HepG2 (cell line): ENCODE data around the gene TBC1D10B. TPM values are rescaled to one million over a fixed set of nuclear protein-coding genes. Genes with fewer than 3 reads are reported as not detected.
"Not testable (repeated sequence)": the region's sequence is repeated elsewhere in the genome, so short reads cannot be mapped to it uniquely, and the experiment has no call there.

Experiments used
- ARID4A ChIP-seq: sonication (generic); formaldehyde crosslinking; IDR thresholded peaks from 2 replicates; pipeline ENCODE4 v1.5.0; 2020; ENCODE audit warnings: mild to moderate bottlenecking, missing genetic modification reagents, borderline replicate concordance
- HDAC1 ChIP-seq: sonication (generic); formaldehyde crosslinking; IDR thresholded peaks from 2 replicates; pipeline ENCODE4 v1.5.1; 2020; ENCODE audit warnings: mild to moderate bottlenecking, missing genetic modification reagents
- MAZ ChIP-seq, 2 experiments: sonication (generic) in 1 of 2; formaldehyde crosslinking in 1 of 2; IDR thresholded peaks; 2 replicates each; pipeline versions ENCODE4 v1.5.0 to v1.6.1; 2012 to 2020; ENCODE audit warnings: low read depth in 2 of 2, mild to moderate bottlenecking in 2 of 2, borderline replicate concordance in 1 of 2, improper control_type of control experiment in 1 of 2, low read length in 1 of 2, missing genetic modification reagents in 1 of 2, moderate library complexity in 1 of 2
- NFAT5 ChIP-seq: sonication (generic); formaldehyde crosslinking; IDR thresholded peaks from 2 replicates; pipeline ENCODE4 v1.4.0; 2020; ENCODE audit warnings: missing genetic modification reagents
- POLR2AphosphoS5 ChIP-seq: IDR thresholded peaks from 2 replicates; pipeline ENCODE4 v1.6.1; 2012; ENCODE audit warnings: low read depth, low read length
- RARA ChIP-seq: IDR thresholded peaks from 2 replicates; pipeline ENCODE4 v1.6.1; 2016; ENCODE audit warnings: missing genetic modification reagents, missing compliant biosample characterization
- SALL1 ChIP-seq: sonication (generic); formaldehyde crosslinking; IDR thresholded peaks from 2 replicates; pipeline ENCODE4 v1.8.0; 2022; ENCODE audit warnings: mild to moderate bottlenecking, missing genetic modification reagents
- TBX3 ChIP-seq: fragments of 450-650 bp; IDR thresholded peaks from 2 replicates; pipeline ENCODE4 v1.6.1; 2017; ENCODE audit warnings: antibody characterized with exemption, mild to moderate bottlenecking, inconsistent platforms, borderline replicate concordance
- ZGPAT ChIP-seq: IDR thresholded peaks from 2 replicates; pipeline ENCODE4 v1.6.1; 2016; ENCODE audit warnings: mild to moderate bottlenecking
- ZNF101 ChIP-seq: sonication (generic); formaldehyde crosslinking; IDR thresholded peaks from 2 replicates; pipeline ENCODE4 v1.4.0; 2020; ENCODE audit warnings: mild to moderate bottlenecking, low read depth, missing genetic modification reagents, borderline replicate concordance
- ZNF235 ChIP-seq: sonication (generic); formaldehyde crosslinking; IDR thresholded peaks from 2 replicates; pipeline ENCODE4 v1.8.1; 2023; ENCODE audit warnings: mild to moderate bottlenecking, missing genetic modification reagents, borderline replicate concordance
- polyA plus RNA-seq, 8 experiments: library from polyadenylated mRNA; depleted of rRNA in 3 of 8; stranded (reverse) in 7 of 8; unstranded in 1 of 8; fragments of >200 nt; fragmentation: Illumina TruSeq in 4 of 8; extraction: Trizol in 4 of 8; gene quantifications; 2 replicates each; pipeline versions ENCODE4 v1.2.1 to v1.2.3, GENCODE V29; 2011 to 2016; ENCODE audit warnings: low read depth in 4 of 8, missing spikeins in 1 of 8, mixed read lengths in 1 of 8; ENCODE audit not compliant: insufficient read depth in 1 of 8
- total RNA-seq, 5 experiments: library from RNA; depleted of rRNA; stranded (reverse); fragments of >200 nt; fragmentation: Illumina TruSeq; extraction: Trizol; gene quantifications; 2 replicates each; pipeline ENCODE4 v1.2.3, GENCODE V29; 2016; ENCODE audit warnings: low read depth in 1 of 5
- TF ChIP-seq, protein P1 (sequence below): sonication (generic); formaldehyde crosslinking; IDR thresholded peaks from 2 replicates; pipeline ENCODE4 v1.8.0; 2022; ENCODE audit warnings: missing genetic modification reagents, mild to moderate bottlenecking, inconsistent platforms, borderline replicate concordance
- TF ChIP-seq, protein P2 (sequence below): IDR thresholded peaks from 2 replicates; pipeline ENCODE4 v1.6.1; 2016; ENCODE audit warnings: low read depth, borderline replicate concordance

Gene TBC1D10B
- total and polyA plus RNA-seq, 2 of the 13 experiments (the other 11 are each of a cell fraction or from before 2014, with no cell fraction given): 15.7 to 24.8 TPM

GRCh38 chr16:30335028-30335597 lies 35.2 kb downstream of the TBC1D10B start (continued):
- TF ChIP-seq, protein P1, sequence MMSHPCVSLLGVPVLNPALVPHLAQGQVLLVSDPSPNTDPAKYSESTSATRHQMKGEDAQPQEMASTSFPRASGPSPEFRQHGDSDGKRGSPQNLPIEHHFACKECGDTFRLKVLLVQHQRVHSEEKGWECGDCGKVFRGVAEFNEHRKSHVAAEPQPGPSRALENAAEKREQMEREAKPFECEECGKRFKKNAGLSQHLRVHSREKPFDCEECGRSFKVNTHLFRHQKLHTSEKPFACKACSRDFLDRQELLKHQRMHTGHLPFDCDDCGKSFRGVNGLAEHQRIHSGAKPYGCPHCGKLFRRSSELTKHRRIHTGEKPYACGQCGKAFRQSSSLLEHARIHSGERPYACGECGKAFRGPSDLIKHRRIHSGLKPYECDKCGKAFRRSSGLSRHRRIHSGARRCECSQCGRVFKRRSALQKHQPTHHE: 0 out of 2 replicates have a peak, but pooled peaks have one; percentile 64
- peak; percentile 53; the same call in 1 of the 2 replicates for TF ChIP-seq TBX3
- peak; percentile 21; the same call in 1 of the 2 replicates for TF ChIP-seq HDAC1 (CRISPR knock-in tag)
- TF ChIP-seq MAZ (IDR thresholded peaks at IDR 0.05; ENCODE audit: borderline replicate concordance, low read depth, low read length): not testable (repeated sequence)
- TF ChIP-seq MAZ (CRISPR knock-in tag; IDR thresholded peaks at IDR 0.05; ENCODE audit: low read depth): peak; percentile 28; the same call in 1 of the 2 replicates
- TF ChIP-seq NFAT5 (CRISPR knock-in tag): peak; percentile 58; the same call in 1 of the 2 replicates
- 0 out of 2 replicates have a peak, but pooled peaks have one; percentile 53 for TF ChIP-seq ZNF101 (CRISPR knock-in tag)
- 0 out of 2 replicates have a peak, but pooled peaks have one; percentile 68 for TF ChIP-seq ZNF235 (CRISPR knock-in tag)
- TF ChIP-seq POLR2AphosphoS5: peak; percentile 69; the same call in 1 of the 2 replicates
- TF ChIP-seq, protein P2, sequence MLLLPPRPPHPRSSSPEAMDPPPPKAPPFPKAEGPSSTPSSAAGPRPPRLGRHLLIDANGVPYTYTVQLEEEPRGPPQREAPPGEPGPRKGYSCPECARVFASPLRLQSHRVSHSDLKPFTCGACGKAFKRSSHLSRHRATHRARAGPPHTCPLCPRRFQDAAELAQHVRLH (CRISPR knock-in tag): 0 out of 2 replicates have a peak, but pooled peaks have one; percentile 36
- TF ChIP-seq RARA (CRISPR knock-in tag): peak; percentile 37
- peak; percentile 47; the same call in 1 of the 2 replicates for TF ChIP-seq ZGPAT (CRISPR knock-in tag)
- 0 out of 2 replicates have a peak, but pooled peaks have one; percentile 6 for TF ChIP-seq SALL1 (CRISPR knock-in tag)
- TF ChIP-seq ARID4A: peak; percentile 81
